Adrenal gland (tissue), 12 donors: Measurements from ENCODE around the gene LPAR3. TPM values are rescaled to one million over a fixed set of nuclear protein-coding genes. Genes with fewer than 3 reads are reported as not detected.

ENCODE experiments used
- DNase-seq, 7 donors: peaks; one replicate each; pipeline ENCODE4 v3.0.0-alpha.2; 2019 to 2020
- H3K27ac ChIP-seq, 5 donors: fragments of 200-600 bp; sonication (generic) in 4 of 5; 1 replicate in 3 of 5; 2 replicates in 2 of 5; pipeline versions ENCODE4 v1.5.1 to v1.8.0; 2016 to 2020; ENCODE audit warnings: mild to moderate bottlenecking in 1 of 5
- H3K27me3 ChIP-seq: fragments of 200-600 bp; 2 replicates; pipeline ENCODE4 v1.8.0; 2021
- H3K36me3 ChIP-seq, 2 donors: fragments of 200-600 bp; replicated peaks in 1 of 2; 1 replicate in 1 of 2; 2 replicates in 1 of 2; pipeline versions ENCODE4 v1.5.1 to v1.8.0; 2018 to 2022
- H3K4me1 ChIP-seq, 2 donors: fragments of 200-600 bp; replicated peaks in 1 of 2; 1 replicate in 1 of 2; 2 replicates in 1 of 2; pipeline versions ENCODE4 v1.5.1 to v1.8.0; 2018 to 2021
- H3K4me3 ChIP-seq, 4 donors: fragments of 200-600 bp; sonication (generic) in 3 of 4; one replicate each; pipeline ENCODE4 v1.5.1; 2016 to 2018
- H3K9me3 ChIP-seq, 3 donors: fragments of 200-600 bp; sonication (generic) in 1 of 3; replicated peaks in 1 of 3; 1 replicate in 2 of 3; 2 replicates in 1 of 3; pipeline versions ENCODE4 v1.5.1 to v1.8.0; 2016 to 2021
- CTCF ChIP-seq, 6 experiments: fragments of 450-650 bp in 4 of 6; fragments of 200-600 bp in 2 of 6; sonication (generic) in 1 of 6; IDR thresholded peaks; 1 replicate in 5 of 6; 2 replicates in 1 of 6; pipeline versions ENCODE4 v1.5.1 to v1.8.0; 2016 to 2021; ENCODE audit warnings: antibody characterized with exemption in 6 of 6, mild to moderate bottlenecking in 2 of 6, moderate library complexity in 1 of 6
- POLR2A ChIP-seq, 2 donors: fragments of 450-650 bp; IDR thresholded peaks; one replicate each; pipeline ENCODE4 v1.6.1; 2017; ENCODE audit warnings: antibody characterized with exemption in 2 of 2, mild to moderate bottlenecking in 2 of 2, moderate library complexity in 1 of 2
- WGBS, 4 donors: extraction: QIAGEN DNeasy Blood & Tissue Kit in 2 of 4; methylation state at CpG; one replicate each; pipeline versions ENCODE4 v1.1.5 to v1.1.7; 2013 to 2017; 5-methylcytosine and 5-hydroxymethylcytosine counted together
- intact Hi-C, 2 donors: fragments of 100-400 bp; cut with DNase I; formaldehyde crosslinking; loops; one replicate each; pipeline versions ENCODE4 v1.14.1 to v1.15.0; 2022 to 2023
- polyA plus RNA-seq, 3 donors: library from polyadenylated mRNA; stranded (reverse); fragments of 200-250 nt in 2 of 3; fragments of 350-450 nt in 1 of 3; fragmentation: Illumina TruSeq in 1 of 3; extraction: RNeasy Lipid Tissue Mini Kit (QIAGEN cat#74804) in 1 of 3; gene quantifications; one replicate each; pipeline ENCODE4 v1.2.3, GENCODE V29; 2013 to 2014
- total RNA-seq, 9 donors: library from RNA; depleted of rRNA in 4 of 9; stranded (reverse); fragments of >200 nt in 4 of 9; fragments of 120-200 nt in 1 of 9; fragmentation: NEBNext Ultra II Directional in 1 of 9; extraction: Animal tissue kit (Norgen Biotek cat#: 25700) in 1 of 9; gene quantifications; one replicate each; pipeline versions ENCODE4 v1.1.0 to v1.2.4, GENCODE V29; 2013 to 2023
- donor health status: healthy with polysubstance abuse.
- donor health status: Bipolar disorder and iron deficiency.
- donor health status: DM: yes; HTN: yes; CAD: no.
- donor health status: DM: no; HTN: no; CAD: no.
- donor health status: DM: no; HTN: no; CAD: no.
- donor health status: DM: yes; HTN: yes; CAD: no.

Gene LPAR3
- total and polyA plus RNA-seq, 12 donors, result 0.06 to 7.1 (median 1.8) TPM

GRCh38 chr1:84939151-84939550 is 46.1 kb upstream of the LPAR3 start:
- Histone ChIP-seq H3K27ac (no peak overlapping the region), H3K36me3 (no peaks in the 10 kb centered on the region), H3K27me3 (no peaks in the 10 kb centered on the region), H3K4me1 (peaks cover 6 to 7% of the 10 kb centered on the region in 2 donors), H3K9me3 (no peaks in the 10 kb centered on the region), H3K4me3 (no peak overlapping the region)
- TF ChIP-seq CTCF (IDR thresholded peaks at IDR 0.05), result no peak
- TF ChIP-seq POLR2A (IDR thresholded peaks at IDR 0.05), result no peak
- DNase-seq, result peak in 1 of 7 donors; percentile 19
- 69 to 79% (median 76%) methylated on average over 8 of the region's 8 CpGs for WGBS, 4 donors
- intact Hi-C loops, result loop anchor here in 1 of 2 donors (5.0 to 10.0 kb wide), 2 partner anchors 184 to 308 kb away; no protein-coding TSS in a partner anchor

GRCh38 chr1:84936116-84936810 is 43.3 kb upstream of the LPAR3 start:
- intact Hi-C loops, result loop anchor here in 1 of 2 donors (5.0 to 10.0 kb wide), 2 partner anchors 181 to 311 kb away; no protein-coding TSS in a partner anchor
- H3K4me3 ChIP-seq, result no peak overlapping the region

GRCh38 chr1:84933011-84933611 is 40.1 kb upstream of the LPAR3 start:
- Histone ChIP-seq H3K36me3 (no peaks in the 10 kb centered on the region), H3K27me3 (no peaks in the 10 kb centered on the region), H3K27ac (no peak overlapping the region), H3K4me1 (peaks cover 6 to 7% of the 10 kb centered on the region in 2 donors), H3K4me3 (no peak overlapping the region), H3K9me3 (no peaks in the 10 kb centered on the region)
- 76 to 85% (median 80%) methylated on average over 7 of the region's 7 CpGs for WGBS, 4 donors
- no peak for DNase-seq
- intact Hi-C loops, result loop anchor here (5.0 to 10.0 kb wide), 2 partner anchors 161 to 178 kb away; no protein-coding TSS in a partner anchor
- no peak for TF ChIP-seq POLR2A (IDR thresholded peaks at IDR 0.05)
- TF ChIP-seq CTCF (IDR thresholded peaks at IDR 0.05), result no peak

More at GRCh38 chr1:84936116-84936810, 43.3 kb upstream of the LPAR3 start:
- no peaks in the 10 kb centered on the region for H3K27me3 ChIP-seq
- H3K36me3 ChIP-seq, result no peaks in the 10 kb centered on the region
- H3K9me3 ChIP-seq, result no peaks in the 10 kb centered on the region
- H3K4me1 ChIP-seq, result peaks cover 6 to 7% of the 10 kb centered on the region in 2 donors
- DNase-seq, result peak; percentile 21 to 68 (median 39)
- no peak for TF ChIP-seq POLR2A (IDR thresholded peaks at IDR 0.05)
- peak; percentile 88 to 96 (median 92) for TF ChIP-seq CTCF (IDR thresholded peaks at IDR 0.05)
- no peak overlapping the region for H3K27ac ChIP-seq
- WGBS, 4 donors, result 3 to 7% (median 5%) methylated on average over 5 of the region's 5 CpGs

- Histone ChIP-seq H3K27ac (no peak overlapping the region), H3K27me3 (no peaks in the 10 kb centered on the region), H3K4me1 (peaks cover 3 to 4% of the 10 kb centered on the region in 2 donors), H3K36me3 (no peaks in the 10 kb centered on the region), H3K4me3 (no peak overlapping the region), H3K9me3 (no peaks in the 10 kb centered on the region)
- intact Hi-C loops, result loop anchor here (5.0 to 10.0 kb wide), 2 partner anchors 159 to 176 kb away; no protein-coding TSS in a partner anchor
- no peak for DNase-seq
- TF ChIP-seq CTCF (IDR thresholded peaks at IDR 0.05) (no peak), POLR2A (IDR thresholded peaks at IDR 0.05) (no peak)
- WGBS, 4 donors, result 90 to 96% (median 92%) methylated on average over 2 of the region's 2 CpGs
These were observed 37.8 kb upstream of the LPAR3 start for GRCh38 chr1:84930831-84931230.
